Occipital lobe (tissue), 2 donors: ENCODE results near the gene PRR11. TPM values are rescaled to one million over a fixed set of nuclear protein-coding genes. Genes with fewer than 3 reads are reported as not detected.
"Not testable (repeated sequence)": the region's sequence is repeated elsewhere in the genome, so short reads cannot be mapped to it uniquely, and the experiment has no call there.

Source experiments
- DNase-seq: peaks from one replicate; lab custom pipeline; 2025; lab: John Stamatoyannopoulos, UW
- total RNA-seq: library from RNA; depleted of rRNA; stranded (reverse); fragments of >200 nt; gene quantifications from one replicate; pipeline ENCODE4 v1.2.3, GENCODE V29; 2014

Gene PRR11
- total RNA-seq, 1 donor from 2014 or later: 2.0 TPM

DNA sequence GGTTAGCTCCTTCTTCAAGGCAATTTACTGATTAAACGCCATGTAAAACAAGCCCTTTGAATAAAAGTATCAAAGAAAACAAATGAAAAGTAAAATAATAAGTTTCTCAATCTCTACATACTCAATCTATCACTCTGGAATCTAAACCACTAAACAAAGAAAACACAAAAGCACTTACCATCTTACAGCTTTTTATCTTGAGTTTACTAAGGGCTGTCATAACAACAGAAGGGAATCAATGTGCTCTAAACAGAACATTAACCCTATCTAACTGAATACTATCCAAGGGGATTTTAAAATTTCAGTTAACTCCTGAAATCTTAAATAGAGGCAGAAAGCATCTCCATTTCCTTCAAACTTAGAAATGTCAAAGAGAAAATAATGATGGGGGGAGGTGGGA lies 4.0 kb upstream of the PRR11 start:
- DNase-seq: no peak

DNA sequence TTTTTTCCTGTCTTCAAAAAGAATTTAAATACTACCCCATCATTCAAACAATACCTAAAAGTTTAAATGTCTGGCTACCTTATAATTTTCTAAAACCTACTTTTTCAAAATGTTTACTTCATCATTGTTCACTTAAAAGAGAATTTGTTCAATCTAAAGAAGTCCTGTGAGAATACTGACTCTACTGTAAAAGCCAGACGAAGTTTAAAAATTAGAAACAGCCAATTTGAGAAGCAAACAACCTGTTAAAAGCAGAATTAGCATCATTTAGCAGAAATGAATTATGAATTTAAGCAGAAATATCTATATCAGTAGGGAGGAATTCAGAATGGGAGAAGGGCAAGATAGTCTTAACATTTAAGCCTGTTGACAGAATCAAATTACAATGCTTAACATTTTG lies 2.6 kb upstream of the PRR11 start:
- DNase-seq: no peak

DNA sequence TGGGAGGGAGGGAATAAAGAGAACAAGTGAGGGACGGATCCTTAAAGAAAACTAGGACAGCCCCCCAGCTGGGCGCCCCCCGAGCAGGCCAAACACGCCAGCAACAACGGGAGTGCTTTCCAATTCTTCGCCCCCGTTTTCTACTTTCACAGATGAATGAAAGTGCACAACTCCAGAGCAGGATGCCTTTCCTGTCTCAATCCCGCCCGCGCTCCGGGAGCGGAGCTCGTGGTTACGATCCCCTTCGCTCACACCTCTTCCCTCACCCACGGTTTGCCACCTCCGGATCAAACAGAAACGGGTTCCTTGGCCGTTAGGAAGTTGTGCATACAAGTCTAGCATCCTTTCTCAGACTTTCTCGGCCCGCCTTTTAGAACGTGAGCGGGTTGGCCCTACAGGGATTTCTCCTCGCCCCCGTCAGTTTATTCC lies 1.2 kb upstream of the PRR11 start:
- DNase-seq: peak; percentile 60

DNA sequence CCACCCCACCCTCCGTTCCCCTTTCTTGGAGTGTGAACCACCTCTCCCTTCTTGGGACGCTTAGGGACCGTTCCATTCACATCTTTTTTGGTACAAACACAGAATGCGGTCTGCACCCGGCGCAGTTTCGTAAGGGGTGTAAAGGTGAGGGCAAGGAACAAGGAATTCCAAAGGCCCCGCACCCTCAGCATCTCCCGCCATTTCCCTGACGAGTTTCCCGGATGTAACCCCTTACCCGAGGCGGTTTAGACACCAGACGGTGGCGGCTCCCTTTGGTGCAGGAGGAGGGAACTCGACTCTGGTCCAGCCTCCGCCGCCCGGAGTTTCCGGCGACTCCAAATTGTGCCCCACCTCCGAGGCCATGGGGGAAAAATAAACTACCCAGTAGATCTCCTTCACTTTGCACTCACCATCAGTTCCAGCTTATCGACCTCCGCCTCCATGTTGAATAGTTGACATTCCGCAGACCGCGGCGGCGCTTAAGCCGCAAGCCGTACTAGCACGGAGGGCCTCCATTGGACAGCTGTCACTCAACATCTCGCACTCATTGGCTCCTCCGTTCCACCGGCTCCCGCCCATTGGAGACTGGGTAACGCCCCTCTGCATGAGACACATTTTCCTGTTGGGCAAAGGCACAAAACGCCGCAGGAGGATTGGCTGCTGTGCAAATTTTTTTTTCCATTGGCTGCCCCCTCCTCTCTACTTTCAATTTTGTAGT lies 666 bp upstream of the PRR11 start, which contains the start of gene SKA2:
Gene SKA2, minus strand, starts transcription at position 466 of the 718 bp plus-strand sequence. Its CDS starts 23 bp downstream, at position 443.
- peak; percentile 100 for DNase-seq

DNA sequence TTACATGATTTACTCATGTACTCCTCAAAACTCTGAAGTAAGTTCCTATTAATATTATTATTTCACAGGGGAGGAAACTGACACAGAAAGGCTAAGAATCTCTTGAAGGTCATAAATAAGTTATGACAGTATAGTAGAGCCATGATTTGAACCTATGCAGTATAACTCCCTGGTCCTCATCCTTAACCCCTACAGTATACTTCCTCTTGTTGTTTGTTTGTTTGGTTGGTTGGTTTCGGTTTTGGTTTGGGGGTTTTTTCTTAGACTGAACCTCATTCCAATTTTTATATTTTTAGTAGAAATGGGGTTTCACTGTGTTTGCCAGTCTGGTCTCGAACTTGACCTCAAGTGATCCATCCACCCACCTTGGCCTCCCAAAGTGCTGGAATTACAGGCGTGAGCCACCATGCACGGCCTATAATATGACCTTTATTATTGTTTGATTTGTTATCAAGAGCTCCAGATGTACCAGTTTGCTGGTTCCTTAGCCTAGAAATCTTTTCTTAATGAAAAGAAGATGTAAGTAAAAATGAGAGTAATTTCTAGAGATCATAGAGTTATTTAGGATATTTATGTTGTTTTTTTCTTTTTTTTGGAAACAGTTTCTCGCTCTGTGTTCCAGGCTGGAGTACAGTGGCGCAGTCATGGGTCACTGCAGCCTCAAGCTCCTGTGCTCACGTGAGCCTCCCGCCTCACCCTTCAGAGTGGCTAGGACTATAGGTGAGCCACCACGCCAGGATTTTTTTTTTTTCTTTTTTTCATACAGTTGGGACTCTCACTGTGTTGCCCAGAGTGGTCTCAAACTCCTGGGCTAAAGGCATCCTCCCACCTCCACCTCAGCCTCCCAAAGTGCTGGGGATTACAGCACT lies 4.8 kb downstream of the PRR11 start:
- DNase-seq: no peak

DNA sequence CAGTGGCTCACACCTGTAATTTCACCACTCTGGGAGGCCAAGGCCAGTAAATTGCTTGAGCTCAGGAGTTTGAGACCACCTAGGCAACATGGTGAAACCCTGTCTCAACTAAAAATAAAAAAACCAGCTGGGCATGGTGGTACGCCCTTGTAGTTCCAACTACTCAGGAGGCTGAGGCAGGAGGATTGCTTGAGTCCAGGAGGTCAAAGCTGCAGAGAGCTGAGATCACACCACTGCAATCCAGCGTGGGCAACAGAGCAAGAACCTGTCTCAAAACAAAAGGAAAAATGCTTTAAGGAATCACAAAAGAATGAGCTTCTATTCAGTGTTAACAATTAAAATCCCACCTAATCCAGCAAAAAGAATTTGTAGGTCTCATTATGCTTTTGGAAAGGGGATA lies 5.9 kb downstream of the PRR11 start:
- no peak for DNase-seq

DNA sequence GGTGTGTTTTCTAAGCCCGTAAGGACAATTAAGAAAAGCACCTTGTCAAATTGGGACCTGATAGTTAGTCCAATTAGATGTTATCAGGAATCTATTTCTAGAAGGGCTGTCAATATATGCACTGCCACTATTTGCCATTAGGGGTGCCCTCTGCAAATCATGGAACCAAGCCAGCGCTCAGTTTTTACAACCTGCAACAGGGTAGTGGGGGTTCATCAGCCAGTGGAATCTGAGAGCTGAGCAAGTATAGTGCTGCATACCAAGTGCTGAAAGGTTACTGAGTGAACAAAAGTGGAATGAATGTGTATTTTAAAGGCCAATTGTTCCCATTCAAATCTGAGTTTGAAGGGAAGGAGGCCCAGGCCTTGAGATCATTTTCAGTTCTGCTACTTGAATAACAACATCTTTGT lies 10.4 kb downstream of the PRR11 start:
- DNase-seq: no peak

DNA sequence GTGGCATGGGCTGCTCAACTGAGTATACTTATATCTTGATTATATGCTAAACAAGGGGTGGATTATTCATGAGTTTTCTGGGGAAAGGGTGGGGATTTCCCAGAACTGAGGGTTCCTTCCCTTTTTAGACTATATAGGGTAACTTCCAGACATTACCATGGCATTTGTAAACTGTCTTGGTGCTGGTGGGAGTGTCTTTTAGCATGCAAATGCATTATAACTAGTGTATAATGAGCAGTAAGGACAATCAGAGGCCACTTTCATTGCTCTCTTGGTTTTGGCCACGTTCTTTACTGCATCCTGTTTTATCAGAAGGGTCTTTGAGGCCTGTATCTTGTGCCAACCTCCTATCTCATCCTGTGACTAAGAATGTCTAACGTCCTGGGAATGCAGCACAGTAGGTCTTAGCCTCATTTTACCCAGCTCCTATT lies 12.0 kb downstream of the PRR11 start:
- no peak for DNase-seq

DNA sequence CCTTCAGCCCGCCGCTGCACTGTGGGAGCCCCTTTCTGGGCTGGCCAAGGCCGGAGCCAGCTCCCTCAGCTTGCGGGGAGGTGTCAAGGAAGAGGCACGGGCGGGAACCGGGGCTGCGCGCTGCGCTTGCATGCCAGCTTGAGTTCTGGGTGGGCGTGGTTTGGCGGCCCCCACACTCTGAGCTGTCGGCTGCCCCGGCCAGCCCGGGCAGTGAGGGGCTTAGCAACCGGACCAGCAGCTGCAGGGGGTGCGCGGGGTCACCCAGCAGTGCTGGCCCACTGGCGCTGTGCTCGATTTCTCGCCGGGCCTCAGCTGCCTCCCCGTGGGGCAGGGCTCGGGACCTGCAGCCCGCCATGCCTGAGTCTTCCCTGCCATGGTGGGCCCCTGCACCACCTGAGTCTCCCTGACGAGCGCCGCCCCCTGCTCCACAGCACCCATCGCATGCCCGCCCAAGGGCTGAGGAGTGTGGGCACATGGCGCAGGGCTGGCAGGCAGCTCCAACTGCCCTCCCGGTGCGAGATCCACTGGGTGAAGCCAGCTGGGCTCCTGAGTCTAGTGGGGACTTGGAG lies 17.0 kb downstream of the PRR11 start:
- DNase-seq: no peak

DNA sequence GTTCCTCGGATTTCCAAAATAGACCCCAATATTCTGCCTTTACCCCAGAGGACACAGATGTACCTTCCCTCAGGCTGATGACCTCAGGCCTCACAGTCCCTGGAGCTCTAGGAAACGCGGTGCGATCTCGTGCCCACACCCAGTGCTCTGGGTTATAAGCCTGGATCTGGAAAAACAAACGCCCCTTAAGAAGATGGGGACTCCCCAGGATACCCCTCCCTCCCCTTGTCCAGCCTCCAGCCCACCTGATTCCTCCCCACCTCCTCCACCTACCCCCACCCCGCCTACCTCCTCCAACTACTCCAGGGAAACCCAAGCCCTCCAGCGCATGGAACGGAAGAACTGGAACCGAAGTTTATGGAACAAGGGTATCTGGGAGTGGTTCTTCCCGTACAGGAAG lies 19.1 kb downstream of the PRR11 start:
- no peak for DNase-seq

DNA sequence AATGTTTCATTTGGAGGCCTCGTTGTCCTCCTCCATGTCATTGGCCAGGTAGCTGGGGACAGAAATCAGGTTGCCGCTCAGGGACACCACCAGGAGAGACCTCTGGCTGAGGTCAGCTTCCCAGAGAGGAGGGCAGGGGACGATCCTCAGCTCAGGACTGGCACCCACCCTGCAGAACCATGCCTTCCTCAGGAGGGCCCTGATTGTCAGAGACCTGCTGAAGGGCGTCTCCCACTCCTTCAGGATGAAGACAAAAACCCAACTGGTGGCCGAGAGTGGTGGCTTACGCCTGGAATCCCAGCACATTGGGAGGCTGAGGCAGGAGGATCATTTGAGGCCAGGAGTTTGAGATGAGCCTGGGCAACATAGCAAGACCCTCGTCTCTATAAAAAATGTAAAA lies 19.5 kb downstream of the PRR11 start:
- no peak for DNase-seq

DNA sequence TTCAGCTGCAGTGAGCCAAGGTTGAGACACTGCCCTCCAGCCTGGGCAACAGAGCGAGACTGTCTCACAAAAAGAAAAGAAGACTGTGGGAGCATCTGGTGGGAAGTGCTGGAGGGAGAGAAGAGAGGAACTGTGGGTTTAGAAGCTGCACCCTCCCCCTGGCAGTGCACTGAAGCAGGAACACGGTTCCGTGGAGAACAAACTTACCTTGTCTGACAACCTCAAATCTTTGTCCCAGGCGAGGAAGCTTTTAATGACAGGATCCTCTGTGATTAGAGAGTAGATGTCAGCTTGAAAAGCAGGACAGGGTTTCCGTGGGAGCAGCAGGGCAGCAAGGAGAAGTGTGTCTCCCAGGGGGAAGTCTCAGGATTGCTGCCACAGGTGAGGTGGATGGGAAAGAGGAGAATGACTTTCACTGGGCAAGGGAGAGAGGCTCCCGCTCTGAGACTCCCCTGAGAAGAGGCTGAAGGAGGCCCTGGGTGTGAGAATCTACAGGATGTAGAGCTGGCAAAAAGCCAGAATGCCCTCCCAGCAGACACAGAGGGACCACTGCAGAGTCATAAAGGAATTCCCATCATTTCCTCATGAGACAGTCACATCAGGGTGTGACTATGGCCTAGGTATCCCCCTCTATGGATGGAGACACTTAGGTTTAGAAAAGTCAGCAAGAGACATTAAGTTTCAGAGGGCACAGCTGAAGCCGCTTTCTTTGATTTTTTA lies 22.9 kb downstream of the PRR11 start:
- DNase-seq: no peak

DNA sequence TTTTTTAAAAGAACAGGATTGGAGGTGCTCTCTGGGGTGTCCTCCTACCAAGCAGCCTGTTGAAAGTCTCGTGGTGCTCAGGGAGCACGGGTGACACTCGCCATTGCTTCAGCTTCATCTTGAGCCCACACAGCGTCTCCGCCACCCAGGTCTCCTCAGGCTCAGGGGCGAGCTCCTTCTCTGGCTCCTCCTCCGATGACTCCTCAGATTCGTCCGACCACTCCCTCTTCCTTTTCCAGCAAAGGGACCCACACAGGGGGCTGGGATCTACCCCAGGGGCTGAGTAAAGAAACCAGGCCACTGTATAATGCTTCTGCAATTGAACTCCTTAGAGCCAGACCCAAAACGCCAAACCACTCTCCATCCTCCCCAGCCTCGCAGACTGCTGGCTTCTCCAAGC lies 24.1 kb downstream of the PRR11 start:
- DNase-seq: not testable (repeated sequence)

DNA sequence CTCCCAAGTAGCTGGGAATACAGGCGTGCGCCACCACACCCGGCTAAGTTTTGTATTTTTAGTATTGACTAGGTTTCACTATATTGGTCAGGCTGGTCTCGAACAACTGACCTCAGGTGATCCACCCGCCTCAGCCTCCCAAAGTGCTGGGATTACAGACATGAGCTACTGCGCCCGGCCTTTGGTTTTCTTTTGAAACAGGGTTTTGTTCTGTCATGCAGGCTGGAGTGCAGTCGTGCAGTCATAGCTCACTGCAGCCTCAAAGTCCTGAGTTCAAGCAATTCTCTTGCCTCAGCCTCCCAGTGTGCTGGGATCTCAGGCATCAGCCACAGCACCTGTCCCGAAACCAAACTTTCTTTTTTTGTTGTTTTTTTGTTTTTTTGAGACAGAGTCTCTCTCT lies 25.1 kb downstream of the PRR11 start:
- DNase-seq: no peak

DNA sequence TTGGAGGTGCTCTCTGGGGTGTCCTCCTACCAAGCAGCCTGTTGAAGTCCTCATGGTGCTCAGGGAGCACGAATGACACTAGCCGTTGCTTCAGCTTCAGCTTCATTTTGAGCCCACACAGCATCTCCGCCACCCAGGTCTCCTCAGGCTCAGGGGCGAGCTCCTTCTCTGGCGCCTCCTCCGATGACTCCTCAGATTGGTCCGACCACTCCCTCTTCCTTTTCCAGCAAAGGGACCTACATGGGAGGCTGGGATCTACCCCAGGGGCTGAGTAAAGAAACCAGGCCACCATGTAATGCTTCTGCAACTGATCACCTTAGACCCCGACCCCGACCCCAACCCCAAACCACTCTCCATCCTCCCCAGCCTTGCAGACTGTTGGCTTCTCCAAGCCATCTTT lies 25.9 kb downstream of the PRR11 start:
- no peak for DNase-seq

DNA sequence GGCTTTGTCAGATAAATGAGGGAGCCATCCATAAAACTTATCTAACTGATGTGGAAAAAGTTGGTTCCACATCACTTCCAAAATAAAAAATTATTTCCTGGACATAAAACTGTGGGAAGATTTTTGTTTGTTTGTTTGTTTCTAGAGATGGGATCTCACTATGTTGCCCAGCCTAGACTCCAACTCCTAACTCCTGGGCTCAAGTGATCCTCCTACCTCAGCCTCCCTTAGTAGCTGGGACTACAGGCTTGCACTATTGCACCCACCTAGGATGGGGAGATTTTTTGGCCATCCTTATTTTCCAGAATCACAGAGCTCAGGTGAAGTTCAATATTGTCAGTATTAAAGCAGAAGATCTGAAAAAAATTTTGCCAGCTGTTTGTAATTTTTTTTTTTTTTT lies 30.5 kb downstream of the PRR11 start:
- DNase-seq: no peak

DNA sequence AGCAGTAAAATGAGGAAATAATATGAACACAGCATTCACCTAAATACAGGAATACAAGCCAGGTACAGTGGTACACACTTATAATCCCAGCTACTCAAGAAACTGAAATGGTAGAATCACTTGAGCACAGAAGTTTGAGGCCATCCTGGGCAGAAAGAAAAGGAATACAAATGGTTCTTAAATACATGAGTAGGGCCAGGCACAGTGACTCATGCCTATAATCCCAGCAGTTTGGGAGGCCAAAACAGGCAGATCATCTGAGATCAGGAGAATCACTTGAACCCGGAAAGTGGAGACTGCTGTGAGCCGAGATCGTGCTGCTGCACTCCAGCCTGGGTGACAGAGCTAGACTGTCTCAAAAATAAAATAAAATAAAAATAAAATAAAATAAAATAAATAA lies 31.3 kb downstream of the PRR11 start:
- no peak for DNase-seq

DNA sequence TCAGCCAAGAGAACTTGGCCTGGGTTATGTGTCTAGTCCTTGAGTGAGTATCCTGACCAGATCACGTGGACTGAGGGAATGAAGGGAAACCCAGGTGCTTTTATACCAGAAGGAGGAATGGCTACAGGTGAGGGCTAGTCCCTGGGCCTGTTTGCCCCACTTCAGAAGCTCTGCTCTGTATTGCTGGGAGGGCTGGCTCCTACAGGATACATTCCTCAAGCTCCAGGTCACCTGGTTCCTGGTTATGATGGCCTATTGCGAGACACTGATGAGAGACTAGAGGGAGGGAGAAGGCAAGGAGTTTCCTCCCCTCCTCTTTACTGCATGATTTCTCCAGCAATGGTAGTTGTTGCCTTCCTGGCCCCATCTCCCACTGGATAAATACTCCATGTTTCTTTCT lies 35.3 kb downstream of the PRR11 start:
- DNase-seq: no peak

DNA sequence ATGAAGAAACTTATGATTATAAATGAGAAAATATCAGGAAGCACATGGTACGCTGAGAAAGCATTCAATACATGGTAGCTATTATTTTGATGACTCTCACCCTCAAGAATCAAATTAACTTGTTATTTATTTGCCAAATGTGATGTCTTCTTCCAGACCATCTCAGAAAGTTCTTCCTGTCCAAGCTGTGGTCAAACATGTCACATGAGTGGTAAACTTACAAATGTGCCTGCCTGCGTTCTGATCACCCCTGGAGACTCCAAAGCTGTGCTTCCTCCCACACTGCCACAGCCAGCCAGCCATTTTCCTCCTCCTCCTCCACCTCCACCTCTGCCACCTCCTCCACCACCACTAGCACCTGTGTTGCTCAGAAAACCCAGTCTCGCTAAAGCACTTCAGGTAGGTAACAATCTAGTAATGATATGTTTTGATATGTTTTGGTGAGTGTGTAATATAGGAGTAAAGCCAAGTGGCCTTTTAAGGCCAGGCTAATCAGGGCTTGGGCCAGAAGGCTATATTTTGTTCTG lies 37.9 kb downstream of the PRR11 start:
- DNase-seq: no peak

DNA sequence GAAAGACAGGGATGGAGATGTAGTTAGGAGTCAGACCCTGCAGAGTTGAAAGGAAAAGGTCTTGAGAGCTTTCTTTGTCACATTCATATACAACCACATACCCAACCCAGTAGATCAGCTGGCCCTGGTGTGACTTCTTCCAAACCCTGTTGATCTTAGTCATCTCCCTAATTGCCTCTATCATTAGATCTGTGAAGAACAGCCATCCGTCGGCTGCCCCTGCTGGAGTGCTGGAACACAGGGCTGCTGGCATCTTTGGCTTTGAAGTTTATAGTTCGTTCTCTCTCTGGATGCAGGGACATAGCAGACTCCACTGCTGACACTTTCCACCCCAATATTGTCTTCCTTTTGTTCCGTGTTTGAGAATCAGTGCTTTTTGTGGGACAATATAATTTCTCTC lies 43.9 kb downstream of the PRR11 start:
- no peak for DNase-seq

DNA sequence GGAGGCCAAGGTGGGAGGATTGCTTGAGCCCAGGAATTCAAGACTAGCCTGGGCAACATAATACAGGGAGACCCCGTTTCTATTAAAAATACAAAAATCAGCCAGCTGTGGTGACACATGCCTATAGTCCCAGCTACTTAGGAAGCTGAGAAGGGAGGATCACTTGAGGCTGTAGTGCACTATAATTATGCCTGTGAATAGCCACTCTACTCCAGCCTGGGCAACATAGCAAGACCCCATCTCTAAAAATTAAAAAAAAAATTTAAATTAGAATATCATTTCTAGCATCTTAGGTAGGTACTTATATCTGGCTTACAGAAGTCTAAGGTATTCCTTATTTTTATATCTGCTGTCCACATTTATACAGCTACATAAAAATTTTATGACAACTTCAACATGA lies 46.8 kb downstream of the PRR11 start:
- no peak for DNase-seq

DNA sequence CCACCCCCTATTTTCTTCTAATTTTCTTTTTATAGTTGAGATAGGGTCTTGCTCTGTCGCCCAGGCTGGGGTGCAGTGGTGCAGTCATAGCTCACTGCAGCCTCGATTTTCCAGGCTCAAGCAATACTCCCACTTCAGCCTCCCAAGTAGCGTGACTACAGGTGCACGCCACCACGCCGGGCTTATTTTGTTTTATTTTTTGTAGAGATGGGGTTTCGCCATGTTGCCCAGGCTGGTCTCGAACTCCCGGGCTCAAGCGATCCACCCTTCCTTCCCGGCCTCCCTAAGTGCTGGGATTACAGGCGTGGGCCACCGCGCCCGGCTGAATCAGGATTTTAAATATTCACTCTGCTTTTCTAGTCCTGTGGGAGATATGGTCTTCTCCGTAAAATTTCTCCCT lies 63.8 kb downstream of the PRR11 start:
- no peak for DNase-seq
